ENCODE measurements around the gene NRXN3.

Gene NRXN3

GRCh38 chr14:79180656-79181055 lies 1010.5 kb downstream of the NRXN3 start:
- DNase-seq: no peak

DNA sequence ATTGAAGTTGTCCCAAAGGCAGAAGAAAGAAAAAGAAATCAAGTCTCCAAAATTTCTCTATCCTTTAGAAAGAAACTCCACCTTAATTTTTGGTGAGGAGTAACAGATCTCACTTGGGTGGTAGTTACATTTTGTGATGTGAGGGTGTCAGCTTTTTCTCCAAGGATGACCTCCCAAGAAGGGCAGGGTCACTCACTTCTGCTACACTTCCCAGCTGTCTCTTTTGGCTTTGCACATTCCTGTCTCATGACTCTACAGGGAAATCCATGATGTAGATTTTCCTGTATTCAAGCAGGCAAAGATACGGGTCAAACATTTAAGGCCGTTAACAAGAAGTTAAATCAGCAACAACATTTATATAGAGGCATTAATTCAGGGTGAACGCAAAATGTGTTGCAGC lies 1016.4 kb downstream of the NRXN3 start:
- DNase-seq: no peak

DNA sequence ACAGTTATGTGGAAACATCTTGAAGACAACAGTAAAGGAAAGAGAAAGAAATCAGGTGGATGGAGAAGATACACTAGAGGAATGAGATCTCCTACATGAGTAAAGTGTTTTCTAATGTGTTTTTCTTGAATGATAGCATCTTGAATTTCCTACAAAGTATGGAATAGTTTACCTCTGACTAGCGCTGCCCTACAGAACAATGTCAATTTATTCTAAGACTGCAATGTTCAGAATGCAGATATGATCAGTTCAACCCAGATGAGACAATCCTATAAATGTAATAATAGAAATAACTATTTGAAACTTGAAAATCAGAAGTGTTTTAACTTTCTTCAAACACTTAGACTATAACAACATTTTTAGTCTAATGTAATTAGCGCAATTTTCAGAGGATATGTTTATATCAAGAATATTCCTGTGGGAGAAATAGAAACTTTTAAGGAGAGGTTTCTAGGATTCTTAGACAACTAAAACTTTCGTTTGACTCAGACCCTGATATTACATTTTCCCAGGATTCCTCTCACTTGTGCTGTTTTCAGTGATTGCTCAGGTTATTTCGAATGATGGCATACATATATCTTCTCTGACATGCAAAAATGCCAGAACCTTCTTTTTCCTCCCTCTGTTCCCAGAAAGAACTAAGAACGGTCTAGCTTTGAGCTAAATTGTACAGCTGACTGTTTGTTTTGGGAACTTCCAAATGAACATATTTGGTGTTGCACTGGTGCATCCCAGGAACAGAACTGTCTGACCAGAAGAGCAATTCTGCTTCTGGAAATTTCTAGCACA lies 1023.7 kb downstream of the NRXN3 start:
- DNase-seq: no peak

- no peak for DNase-seq
Observed at GRCh38 chr14:79196216-79196615, 1026.0 kb downstream of the NRXN3 start.

GRCh38 chr14:79197516-79197915 lies 1027.3 kb downstream of the NRXN3 start:
- DNase-seq: no peak

GRCh38 chr14:79199217-79199616 lies 1029.0 kb downstream of the NRXN3 start:
- no peak for DNase-seq

GRCh38 chr14:79201564-79202207 lies 1031.5 kb downstream of the NRXN3 start:
- no peak for DNase-seq

GRCh38 chr14:79204591-79204990 lies 1034.4 kb downstream of the NRXN3 start:
- DNase-seq: no peak

DNA sequence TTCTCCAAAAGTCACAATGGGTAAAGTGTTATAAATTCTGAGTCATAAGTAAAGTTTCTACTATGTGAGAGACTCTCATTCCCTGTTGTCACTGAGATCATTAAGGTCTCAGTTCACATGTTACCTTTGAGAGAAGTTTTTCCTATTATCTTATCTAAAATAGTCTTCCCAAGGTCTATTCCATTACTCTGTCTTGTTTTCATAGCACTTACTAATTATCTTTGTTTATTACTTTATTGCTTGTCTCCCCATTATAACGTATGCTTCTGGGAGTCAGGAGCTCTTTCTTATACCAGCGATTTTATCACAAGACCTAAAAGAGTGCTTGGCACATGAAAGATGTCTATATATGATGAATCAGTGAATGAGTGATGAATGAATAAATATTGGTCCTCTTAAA lies 1039.2 kb downstream of the NRXN3 start:
- no peak for DNase-seq

DNA sequence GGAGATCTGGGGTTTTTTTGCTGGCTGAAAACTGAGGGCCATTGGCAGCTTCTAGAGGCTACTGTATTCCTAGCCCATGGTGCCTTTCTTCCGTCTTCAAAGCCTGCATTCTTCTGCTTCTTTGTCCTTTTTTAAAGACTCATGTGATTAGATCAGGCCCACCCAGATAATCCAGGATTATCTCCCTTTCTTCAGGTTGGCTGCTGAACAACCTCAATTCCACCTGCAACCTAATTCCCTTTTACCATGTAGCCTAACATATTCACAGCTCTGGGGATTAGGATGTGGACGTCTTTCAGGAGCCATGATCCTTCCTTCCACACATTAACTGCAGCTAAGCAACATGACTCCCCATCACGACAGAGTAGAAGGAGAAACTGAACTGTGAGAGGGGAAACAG lies 1055.6 kb downstream of the NRXN3 start:
- no peak for DNase-seq

DNA sequence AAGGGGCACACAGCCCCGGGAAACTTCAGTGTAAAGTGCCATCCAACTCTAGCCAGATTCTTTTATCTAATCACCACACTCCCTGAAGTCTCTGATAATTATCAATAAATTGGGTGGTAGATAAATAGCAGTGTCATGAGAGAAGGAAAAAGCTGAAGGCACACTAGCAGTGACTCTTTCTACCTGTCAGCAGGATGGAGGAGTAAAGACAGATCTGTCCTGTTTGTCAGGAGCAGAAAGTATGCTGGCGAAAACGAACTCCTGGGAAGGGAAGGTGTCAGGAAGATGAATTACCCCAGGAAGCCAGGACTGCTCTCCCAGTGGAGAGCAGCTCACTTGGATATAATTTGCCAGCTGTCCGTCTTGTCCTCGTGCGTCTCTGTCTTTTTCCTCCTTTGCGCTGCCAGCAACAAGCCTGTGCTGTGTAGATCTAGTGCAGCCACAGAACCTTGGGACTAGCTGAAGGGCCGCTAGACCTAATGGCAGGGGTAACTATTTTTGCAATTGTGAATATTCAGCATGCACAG lies 1059.3 kb downstream of the NRXN3 start:
- no peak for DNase-seq

- no peak for DNase-seq
Observed at GRCh38 chr14:79242666-79243065, 1072.5 kb downstream of the NRXN3 start.

DNA sequence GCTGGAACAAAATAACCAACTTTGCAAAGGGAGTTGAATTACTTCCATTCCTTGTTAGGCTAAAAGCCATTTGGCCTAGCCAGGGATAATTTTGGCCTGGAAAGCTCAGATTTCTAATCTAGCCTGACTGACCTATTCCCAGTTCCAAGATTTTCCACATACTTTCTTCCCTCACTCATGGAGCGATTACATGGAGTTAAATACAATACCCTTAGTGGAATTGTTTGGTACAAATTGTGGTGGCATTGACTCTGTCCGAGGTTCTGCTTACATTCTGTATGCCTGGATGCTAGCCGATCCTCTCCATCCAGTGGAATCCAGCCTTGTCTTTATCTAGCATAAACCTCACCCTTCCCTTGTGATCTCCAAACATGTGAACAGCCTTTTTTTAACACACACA lies 1076.0 kb downstream of the NRXN3 start:
- no peak for DNase-seq

- no peak for DNase-seq
Observed at GRCh38 chr14:79248126-79248525, 1078.0 kb downstream of the NRXN3 start.

- no peak for DNase-seq
Observed at GRCh38 chr14:79248771-79249170, 1078.6 kb downstream of the NRXN3 start.

GRCh38 chr14:79251278-79251677 lies 1081.1 kb downstream of the NRXN3 start:
- DNase-seq: no peak

DNA sequence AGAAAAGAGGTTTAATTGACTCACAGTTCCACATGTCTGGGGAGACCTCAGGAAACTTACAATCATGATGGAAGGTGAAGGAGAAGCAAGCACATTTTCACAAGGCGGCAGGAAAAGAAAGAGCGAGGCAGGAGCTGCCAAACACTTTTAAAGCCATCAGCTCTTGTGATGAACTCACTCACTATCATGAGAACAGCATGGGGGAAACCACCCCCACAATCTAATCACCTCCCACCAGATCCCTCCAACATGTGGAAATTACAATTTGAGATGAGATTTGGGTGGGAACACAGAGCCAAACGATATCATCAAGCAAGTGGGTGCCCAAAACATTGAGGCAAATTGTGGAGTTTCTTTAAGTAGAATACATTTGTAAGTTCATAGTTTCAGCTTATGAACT lies 1083.4 kb downstream of the NRXN3 start:
- DNase-seq: no peak

GRCh38 chr14:79254069-79254775 lies 1084.0 kb downstream of the NRXN3 start:
- DNase-seq: no peak

DNA sequence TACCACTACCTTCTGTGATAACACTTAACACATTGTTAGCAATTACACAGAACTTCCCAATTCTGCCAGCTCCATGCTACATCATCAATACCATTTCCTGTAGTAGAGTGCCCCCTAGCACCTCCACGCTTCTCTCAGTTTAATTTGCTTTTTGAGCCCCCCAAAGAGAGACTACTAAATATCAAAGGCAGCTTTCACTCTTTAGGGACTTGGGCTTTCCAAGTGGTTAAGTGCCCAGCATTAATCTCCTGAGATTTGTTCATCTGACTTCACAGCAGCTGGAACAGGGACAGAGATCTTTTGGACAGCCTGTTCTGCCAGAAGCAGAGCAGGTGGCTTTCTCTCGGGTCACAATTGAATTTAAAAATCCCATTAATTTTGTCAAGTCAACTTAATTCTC lies 1086.2 kb downstream of the NRXN3 start:
- no peak for DNase-seq

GRCh38 chr14:79260406-79260805 lies 1090.2 kb downstream of the NRXN3 start:
- DNase-seq: no peak

- DNase-seq: no peak
Observed at GRCh38 chr14:79265366-79265946, 1095.3 kb downstream of the NRXN3 start.

DNA sequence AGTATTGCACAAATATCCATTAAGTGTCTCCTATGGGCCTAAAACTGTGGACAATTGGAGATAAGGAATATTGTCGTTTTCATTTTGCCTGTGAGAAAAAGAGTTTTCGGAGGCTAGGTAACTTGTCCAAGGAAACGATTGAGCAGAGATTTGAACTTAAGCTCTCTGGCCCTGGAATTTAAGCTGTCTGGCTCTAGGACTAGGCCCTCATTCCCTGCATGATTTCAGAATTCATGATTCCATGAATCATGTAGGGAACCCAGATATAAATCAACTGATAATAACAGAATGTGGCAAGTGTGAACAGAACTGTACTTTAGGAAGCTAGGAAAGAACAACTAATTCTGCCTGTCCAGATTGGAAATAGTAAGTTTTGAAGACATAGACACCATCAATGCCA lies 1100.2 kb downstream of the NRXN3 start:
- DNase-seq: no peak

GRCh38 chr14:79271122-79271521 lies 1100.9 kb downstream of the NRXN3 start:
- DNase-seq: no peak
